Neural crest cell (in vitro differentiated cells): ENCODE data around the gene RPRD1B. TPM values are rescaled to one million over a fixed set of nuclear protein-coding genes. Genes with fewer than 3 reads are reported as not detected.

Experiments
- DNase-seq: peaks from one replicate; pipeline ENCODE4 v3.0.0; 2021; ENCODE audit warnings: low read depth, mixed read lengths, low spot score
- H3K27ac Mint-ChIP-seq: one replicate; pipeline ENCODE4 v1.8.0; 2021; ENCODE audit warnings: mild to moderate bottlenecking, mixed read lengths; ENCODE audit not compliant: unreplicated experiment
- H3K27me3 Mint-ChIP-seq: 2 replicates; pipeline ENCODE4 v1.8.0; 2021; ENCODE audit warnings: low read depth, mild to moderate bottlenecking, mixed read lengths
- H3K36me3 Mint-ChIP-seq: 2 replicates; pipeline ENCODE4 v1.8.0; 2021; ENCODE audit warnings: low read depth, mild to moderate bottlenecking, mixed read lengths
- H3K4me1 Mint-ChIP-seq: 2 replicates; pipeline ENCODE4 v1.8.0; 2021; ENCODE audit warnings: mixed read lengths
- H3K4me3 Mint-ChIP-seq: one replicate; pipeline ENCODE4 v1.8.0; 2021; ENCODE audit warnings: mild to moderate bottlenecking, mixed read lengths
- H3K9me3 Mint-ChIP-seq: 2 replicates; pipeline ENCODE4 v1.8.0; 2021; ENCODE audit warnings: mixed read lengths
- total RNA-seq: library from RNA; stranded (reverse); gene quantifications from 2 replicates; pipeline ENCODE4 v1.2.1, GENCODE V29; 2021
- TF ChIP-seq, protein P1 (sequence below): fragments of 200-600 bp; sonication (generic); conservative IDR thresholded peaks from 2 replicates; pipeline ENCODE4 v1.5.0; 2021; ENCODE audit warnings: antibody characterized with exemption, mild to moderate bottlenecking

Gene RPRD1B
- total RNA-seq, 1 donor from 2014 or later: 41.1 TPM

DNA sequence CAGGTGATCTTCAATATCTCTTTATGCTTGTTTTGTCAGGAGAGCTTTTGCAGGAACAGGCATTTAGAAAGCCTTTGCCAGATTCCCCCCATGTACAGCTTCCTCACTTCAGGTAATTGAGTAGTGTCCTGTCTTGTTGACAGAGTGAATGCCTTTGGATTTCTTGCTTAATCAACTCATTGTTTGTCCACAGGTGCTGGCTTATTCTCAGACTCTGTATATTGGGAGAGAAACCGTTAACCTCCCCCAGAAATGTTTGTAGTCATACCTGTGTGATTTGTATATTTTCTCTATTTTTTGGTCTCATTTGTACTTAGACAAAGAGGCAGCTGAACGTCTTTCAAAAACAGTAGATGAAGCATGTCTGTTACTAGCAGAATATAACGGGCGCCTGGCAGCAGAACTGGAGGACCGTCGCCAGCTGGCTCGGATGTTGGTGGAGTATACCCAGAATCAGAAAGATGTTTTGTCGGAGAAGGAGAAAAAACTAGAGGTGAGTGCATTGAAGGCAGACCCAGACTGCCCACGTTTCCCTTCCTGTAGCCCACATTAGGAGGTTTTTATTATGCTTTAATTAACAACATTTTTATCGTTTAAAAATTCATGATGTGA is 32.3 kb downstream of the RPRD1B start:
- peaks cover 26% of the 10 kb centered on the region for H3K36me3 Mint-ChIP-seq
- no peaks in the 10 kb centered on the region for H3K4me1 Mint-ChIP-seq
- TF ChIP-seq, protein P1, sequence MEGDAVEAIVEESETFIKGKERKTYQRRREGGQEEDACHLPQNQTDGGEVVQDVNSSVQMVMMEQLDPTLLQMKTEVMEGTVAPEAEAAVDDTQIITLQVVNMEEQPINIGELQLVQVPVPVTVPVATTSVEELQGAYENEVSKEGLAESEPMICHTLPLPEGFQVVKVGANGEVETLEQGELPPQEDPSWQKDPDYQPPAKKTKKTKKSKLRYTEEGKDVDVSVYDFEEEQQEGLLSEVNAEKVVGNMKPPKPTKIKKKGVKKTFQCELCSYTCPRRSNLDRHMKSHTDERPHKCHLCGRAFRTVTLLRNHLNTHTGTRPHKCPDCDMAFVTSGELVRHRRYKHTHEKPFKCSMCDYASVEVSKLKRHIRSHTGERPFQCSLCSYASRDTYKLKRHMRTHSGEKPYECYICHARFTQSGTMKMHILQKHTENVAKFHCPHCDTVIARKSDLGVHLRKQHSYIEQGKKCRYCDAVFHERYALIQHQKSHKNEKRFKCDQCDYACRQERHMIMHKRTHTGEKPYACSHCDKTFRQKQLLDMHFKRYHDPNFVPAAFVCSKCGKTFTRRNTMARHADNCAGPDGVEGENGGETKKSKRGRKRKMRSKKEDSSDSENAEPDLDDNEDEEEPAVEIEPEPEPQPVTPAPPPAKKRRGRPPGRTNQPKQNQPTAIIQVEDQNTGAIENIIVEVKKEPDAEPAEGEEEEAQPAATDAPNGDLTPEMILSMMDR: no peak

DNA sequence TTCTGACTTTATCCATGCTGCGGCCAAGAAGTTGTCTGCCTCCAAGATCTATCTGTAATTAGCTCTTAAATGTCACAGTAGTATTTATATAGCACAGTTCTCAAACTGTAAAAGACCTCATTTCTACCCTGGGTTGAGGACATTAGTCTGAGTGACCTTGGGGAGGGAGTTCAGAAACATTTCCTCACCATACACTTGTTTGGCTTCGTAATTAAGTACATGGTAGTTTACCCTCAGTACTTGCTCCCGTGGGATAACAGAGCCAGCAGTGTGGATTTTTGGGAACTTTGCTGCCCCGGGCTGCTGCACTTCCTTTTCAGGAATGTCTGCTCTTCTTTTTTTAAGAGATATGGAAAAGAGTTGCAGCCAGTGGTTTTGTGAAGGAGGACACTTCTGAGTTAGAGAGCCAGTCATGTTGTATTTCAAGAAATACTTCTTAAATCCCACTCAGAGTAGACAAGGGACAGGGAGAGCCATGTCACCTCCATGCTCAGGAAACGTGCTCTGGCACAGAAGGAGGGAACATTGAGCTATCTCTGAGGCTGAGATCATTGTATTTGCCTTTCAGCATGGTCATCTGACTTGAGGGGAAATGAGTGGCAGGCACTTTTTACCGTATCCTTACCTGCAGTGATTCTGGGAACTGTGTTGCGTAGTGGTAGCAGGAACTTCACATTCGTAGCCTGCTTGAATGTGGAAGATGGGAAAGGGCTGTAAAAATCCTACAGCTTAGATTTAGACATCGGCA is 33.6 kb downstream of the RPRD1B start:
- Mint-ChIP-seq H3K36me3 (peaks cover 37% of the 10 kb centered on the region), H3K9me3 (no peaks in the 10 kb centered on the region)

More for the DNA sequence above, 32.3 kb downstream of the RPRD1B start:
- no peak for DNase-seq
- Mint-ChIP-seq H3K27ac (no peak overlapping the region), H3K9me3 (no peaks in the 10 kb centered on the region), H3K27me3 (no peaks in the 10 kb centered on the region), H3K4me3 (no peak overlapping the region)

DNA sequence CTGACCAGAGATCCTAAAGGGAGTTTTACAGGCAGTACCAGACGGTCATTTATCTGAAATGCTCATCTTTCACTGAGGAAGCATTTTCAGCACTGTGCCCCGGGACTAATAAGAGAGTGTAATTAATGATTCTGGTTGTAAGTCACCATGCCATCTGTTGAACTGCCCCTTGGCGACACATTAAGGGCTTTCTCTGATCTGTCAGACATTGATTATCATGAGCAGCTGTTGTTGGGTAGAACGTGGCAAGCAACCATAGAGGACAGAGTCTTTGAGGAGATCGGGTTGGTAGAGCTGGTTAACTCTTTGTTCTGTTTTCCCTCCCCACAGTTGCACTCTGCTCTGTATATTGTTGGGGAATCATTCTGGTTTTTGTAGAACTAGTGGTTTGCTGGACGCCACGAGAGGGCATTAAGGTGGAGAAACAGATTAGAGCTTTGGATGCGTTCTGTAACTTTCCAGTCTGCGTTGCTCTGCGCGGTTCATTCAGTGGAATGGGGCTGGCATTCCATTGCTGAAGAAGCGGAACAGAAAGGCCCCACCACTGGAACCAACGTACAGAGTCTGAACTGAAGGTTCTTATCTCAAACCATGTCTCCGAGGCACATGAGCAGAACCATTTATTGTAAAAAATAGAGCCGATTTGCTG is 34.3 kb downstream of the RPRD1B start:
- no peak overlapping the region for H3K27ac Mint-ChIP-seq
- TF ChIP-seq, protein P1: no peak
- H3K36me3 Mint-ChIP-seq: peaks cover 44% of the 10 kb centered on the region
- no peak for DNase-seq
- no peaks in the 10 kb centered on the region for H3K27me3 Mint-ChIP-seq
- no peaks in the 10 kb centered on the region for H3K4me1 Mint-ChIP-seq
- H3K4me3 Mint-ChIP-seq: no peak overlapping the region
- no peaks in the 10 kb centered on the region for H3K9me3 Mint-ChIP-seq

More for the DNA sequence above, 33.6 kb downstream of the RPRD1B start:
- no peak for DNase-seq
- H3K27me3 Mint-ChIP-seq: no peaks in the 10 kb centered on the region
- TF ChIP-seq, protein P1: no peak
- H3K4me3 Mint-ChIP-seq: no peak overlapping the region
- H3K4me1 Mint-ChIP-seq: no peaks in the 10 kb centered on the region
- peak overlapping the region; percentile 44 for H3K27ac Mint-ChIP-seq

DNA sequence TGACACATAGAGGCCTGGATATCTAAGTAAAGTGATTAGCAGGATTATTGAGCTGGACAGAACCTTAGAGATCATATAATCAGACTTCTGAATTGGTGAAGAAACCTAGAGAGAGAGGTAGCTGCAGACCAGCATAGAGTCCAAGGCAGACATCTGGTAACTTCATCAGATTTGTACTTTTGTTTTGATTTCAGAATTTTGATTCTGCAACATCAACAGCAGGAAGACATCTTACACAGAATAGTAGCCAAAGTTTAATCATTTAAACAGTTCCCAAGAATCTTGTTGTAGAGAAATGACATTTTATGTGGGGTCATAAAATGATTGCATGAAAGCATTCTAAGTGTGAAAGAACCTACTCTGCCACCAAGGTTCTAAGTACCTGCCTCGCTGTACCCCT is 39.4 kb downstream of the RPRD1B start:
- H3K27me3 Mint-ChIP-seq: no peaks in the 10 kb centered on the region
- H3K4me1 Mint-ChIP-seq: peaks cover 13% of the 10 kb centered on the region
- no peaks in the 10 kb centered on the region for H3K9me3 Mint-ChIP-seq
- no peak for DNase-seq
- H3K36me3 Mint-ChIP-seq: peaks cover 46% of the 10 kb centered on the region
- H3K27ac Mint-ChIP-seq: no peak overlapping the region
- TF ChIP-seq, protein P1: no peak
- H3K4me3 Mint-ChIP-seq: no peak overlapping the region

DNA sequence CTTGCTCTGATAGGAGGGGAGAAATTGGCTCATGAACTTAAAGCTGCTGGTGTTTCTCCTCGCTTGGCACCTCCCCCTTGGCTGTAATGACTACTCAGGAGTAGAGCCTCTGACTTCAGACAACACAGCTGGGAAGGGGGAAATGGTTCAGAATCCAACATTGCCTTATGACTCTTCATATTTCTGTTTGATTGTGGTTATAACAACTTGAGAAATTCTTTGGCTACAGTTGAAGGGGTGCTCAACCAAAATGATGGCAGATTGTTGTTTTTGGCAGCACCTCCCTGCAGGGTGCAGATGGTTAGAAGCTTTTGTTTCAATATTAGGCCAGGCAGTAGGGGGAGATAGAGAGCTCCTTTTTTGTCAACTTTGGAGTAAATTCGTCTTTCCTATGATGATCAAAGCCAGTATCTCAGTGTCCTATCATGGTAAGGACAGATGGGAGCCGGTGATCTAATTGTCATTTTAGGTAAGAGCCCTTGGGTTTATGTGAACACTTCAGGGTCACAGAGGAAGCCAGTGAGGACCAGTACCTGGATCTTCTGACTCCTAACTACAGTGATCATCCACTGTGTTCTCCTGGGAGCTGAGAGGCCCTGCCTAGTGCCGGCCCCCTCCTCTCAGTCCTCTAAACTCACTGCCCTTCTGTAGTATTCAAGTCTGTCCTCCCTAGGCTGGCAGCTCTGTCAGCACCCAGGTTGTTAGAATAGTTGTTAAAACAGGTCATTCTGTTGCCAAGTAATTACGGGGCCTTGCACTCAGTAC is 39.9 kb downstream of the RPRD1B start:
- Mint-ChIP-seq H3K27me3 (no peaks in the 10 kb centered on the region), H3K36me3 (peaks cover 51% of the 10 kb centered on the region), H3K9me3 (no peaks in the 10 kb centered on the region), H3K4me1 (peaks cover 18% of the 10 kb centered on the region), H3K27ac (no peak overlapping the region), H3K4me3 (no peak overlapping the region)
- peak; percentile 52 for DNase-seq
- TF ChIP-seq, protein P1: peak; percentile 81
